Mesothelial cell of epicardium (in vitro differentiated cells): Measurements from ENCODE around the gene FAM20C. TPM values are rescaled to one million over a fixed set of nuclear protein-coding genes. Genes with fewer than 3 reads are reported as not detected.

Experiments
- DNase-seq, 2 experiments: peaks; one replicate each; pipeline ENCODE4 v3.0.0; 2021; ENCODE audit warnings: low spot score in 2 of 2; ENCODE audit not compliant: unreplicated experiment in 2 of 2
- H3K27ac Mint-ChIP-seq: 2 replicates; pipeline ENCODE4 v1.8.0; 2021; ENCODE audit warnings: mixed read lengths
- H3K27me3 Mint-ChIP-seq: 2 replicates; pipeline ENCODE4 v1.8.0; 2021; ENCODE audit warnings: low read depth, mixed read lengths
- H3K36me3 Mint-ChIP-seq: 2 replicates; pipeline ENCODE4 v1.8.0; 2021; ENCODE audit warnings: mixed read lengths
- H3K4me1 Mint-ChIP-seq: 2 replicates; pipeline ENCODE4 v1.8.0; 2021; ENCODE audit warnings: mixed read lengths
- H3K4me3 Mint-ChIP-seq: 2 replicates; pipeline ENCODE4 v1.8.0; 2021; ENCODE audit warnings: mild to moderate bottlenecking, moderate library complexity, mixed read lengths
- H3K9me3 Mint-ChIP-seq: 2 replicates; pipeline ENCODE4 v1.8.0; 2021; ENCODE audit warnings: mixed read lengths
- CTCF ChIP-seq: fragments of 200-600 bp; sonication (generic); IDR thresholded peaks from one replicate; pipeline ENCODE4 v1.5.0; 2021; ENCODE audit warnings: antibody characterized with exemption; ENCODE audit not compliant: unreplicated experiment
- total RNA-seq: library from RNA; stranded (reverse); gene quantifications from 3 replicates; pipeline ENCODE4 v1.2.1, GENCODE V29; 2021

The FAM20C gene
- total RNA-seq, 1 donor from 2014 or later, result 17.8 TPM

DNA sequence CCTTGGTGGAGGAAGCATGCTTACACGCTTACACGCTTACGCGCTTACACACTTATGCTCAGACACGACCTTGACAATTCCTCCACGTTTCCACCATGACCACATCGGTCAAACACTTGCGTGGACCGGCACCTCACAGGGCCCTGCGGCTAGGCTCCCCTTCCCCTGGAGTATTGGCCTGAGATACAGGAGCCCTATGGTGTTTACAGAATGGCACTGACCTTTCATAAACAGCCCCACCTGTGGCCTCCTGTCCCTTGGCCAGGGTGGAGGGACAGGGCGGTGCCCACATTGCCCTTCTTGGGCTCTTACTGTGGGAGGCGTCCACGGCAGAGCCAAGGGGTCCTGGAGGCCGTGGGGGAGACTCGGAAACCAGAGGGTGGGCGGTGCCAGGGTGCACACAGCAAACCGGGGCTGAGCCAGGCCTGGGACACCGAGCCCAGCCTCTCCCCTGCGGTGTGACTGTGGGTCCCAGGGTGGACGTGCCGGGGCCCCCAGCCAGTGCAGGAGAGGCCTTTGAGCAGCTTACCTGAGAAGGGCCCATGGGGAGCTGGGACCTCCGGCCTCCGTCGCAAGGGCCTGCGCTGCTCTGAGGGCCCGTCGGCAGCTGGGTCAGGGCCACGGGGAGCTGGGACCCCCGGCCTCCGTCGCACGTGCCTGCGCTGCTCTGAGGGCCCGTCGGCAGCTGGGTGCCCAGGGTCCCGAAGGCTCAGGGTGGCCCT lies 53.4 kb downstream of the FAM20C start:
- no peak for DNase-seq
- H3K9me3 Mint-ChIP-seq, result no peaks in the 10 kb centered on the region
- TF ChIP-seq CTCF, result no peak
- peaks cover 2% of the 10 kb centered on the region for H3K4me1 Mint-ChIP-seq
- H3K27me3 Mint-ChIP-seq, result no peaks in the 10 kb centered on the region
- no peaks in the 10 kb centered on the region for H3K36me3 Mint-ChIP-seq
- no peak overlapping the region for H3K27ac Mint-ChIP-seq
- H3K4me3 Mint-ChIP-seq, result no peak overlapping the region

- no peak for DNase-seq
- H3K9me3 Mint-ChIP-seq, result no peaks in the 10 kb centered on the region
- no peak overlapping the region for H3K27ac Mint-ChIP-seq
- H3K4me3 Mint-ChIP-seq, result no peak overlapping the region
- no peak for TF ChIP-seq CTCF
- no peaks in the 10 kb centered on the region for H3K36me3 Mint-ChIP-seq
- peaks cover 2% of the 10 kb centered on the region for H3K4me1 Mint-ChIP-seq
- no peaks in the 10 kb centered on the region for H3K27me3 Mint-ChIP-seq
Observed at GRCh38 chr7:246451-246850, 54.1 kb downstream of the FAM20C start.

DNA sequence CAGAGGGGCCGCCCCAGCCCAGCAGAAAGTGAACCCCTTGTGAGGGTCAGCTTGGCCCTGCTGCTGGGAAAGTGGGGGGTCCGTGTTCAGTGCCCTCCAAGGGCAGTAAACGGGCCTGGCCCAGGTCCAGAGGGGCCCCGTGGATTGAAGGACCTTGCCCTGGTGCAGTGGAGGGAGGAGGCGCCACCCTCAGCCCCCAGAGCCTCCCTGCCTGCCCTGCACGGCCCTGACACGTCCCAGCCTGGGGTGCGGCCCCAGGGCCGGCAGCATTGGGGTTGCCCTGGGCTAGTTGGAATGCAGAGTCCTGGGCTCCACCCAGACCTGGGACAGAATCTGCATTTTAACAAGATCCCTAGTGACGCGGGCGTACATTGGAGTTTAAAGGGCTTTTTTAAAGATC lies 54.8 kb downstream of the FAM20C start:
- Mint-ChIP-seq H3K9me3 (no peaks in the 10 kb centered on the region), H3K27ac (no peak overlapping the region), H3K4me3 (no peak overlapping the region), H3K4me1 (peaks cover 2% of the 10 kb centered on the region), H3K27me3 (no peaks in the 10 kb centered on the region), H3K36me3 (no peaks in the 10 kb centered on the region)
- DNase-seq, result no peak
- no peak for TF ChIP-seq CTCF

- no peaks in the 10 kb centered on the region for H3K36me3 Mint-ChIP-seq
Observed at GRCh38 chr7:247636-248035, 55.3 kb downstream of the FAM20C start.

GRCh38 chr7:248732-249435 lies 56.5 kb downstream of the FAM20C start:
- H3K36me3 Mint-ChIP-seq, result no peaks in the 10 kb centered on the region
- H3K4me3 Mint-ChIP-seq, result no peak overlapping the region
- H3K9me3 Mint-ChIP-seq, result no peaks in the 10 kb centered on the region
- no peak for DNase-seq
- H3K27ac Mint-ChIP-seq, result no peak overlapping the region
- peaks cover 2% of the 10 kb centered on the region for H3K4me1 Mint-ChIP-seq
- no peaks in the 10 kb centered on the region for H3K27me3 Mint-ChIP-seq
- no peak for TF ChIP-seq CTCF

More at GRCh38 chr7:247636-248035, 55.3 kb downstream of the FAM20C start:
- no peak for TF ChIP-seq CTCF
- DNase-seq, result no peak
- Mint-ChIP-seq H3K27me3 (no peaks in the 10 kb centered on the region), H3K27ac (no peak overlapping the region), H3K4me3 (no peak overlapping the region), H3K4me1 (peaks cover 2% of the 10 kb centered on the region), H3K9me3 (no peaks in the 10 kb centered on the region)
